Activated CD4-positive, CD25-positive, alpha-beta regulatory T cell treated with anti-CD3 and anti-CD28 coated beads, Interleukin-2, amount 50 U/mL, for 72 hours (primary cell): ENCODE measurements around the gene ZNF407.

Experiments used
- DNase-seq: peaks from one replicate; pipeline ENCODE4 v3.0.0; 2021

The ZNF407 gene

DNA sequence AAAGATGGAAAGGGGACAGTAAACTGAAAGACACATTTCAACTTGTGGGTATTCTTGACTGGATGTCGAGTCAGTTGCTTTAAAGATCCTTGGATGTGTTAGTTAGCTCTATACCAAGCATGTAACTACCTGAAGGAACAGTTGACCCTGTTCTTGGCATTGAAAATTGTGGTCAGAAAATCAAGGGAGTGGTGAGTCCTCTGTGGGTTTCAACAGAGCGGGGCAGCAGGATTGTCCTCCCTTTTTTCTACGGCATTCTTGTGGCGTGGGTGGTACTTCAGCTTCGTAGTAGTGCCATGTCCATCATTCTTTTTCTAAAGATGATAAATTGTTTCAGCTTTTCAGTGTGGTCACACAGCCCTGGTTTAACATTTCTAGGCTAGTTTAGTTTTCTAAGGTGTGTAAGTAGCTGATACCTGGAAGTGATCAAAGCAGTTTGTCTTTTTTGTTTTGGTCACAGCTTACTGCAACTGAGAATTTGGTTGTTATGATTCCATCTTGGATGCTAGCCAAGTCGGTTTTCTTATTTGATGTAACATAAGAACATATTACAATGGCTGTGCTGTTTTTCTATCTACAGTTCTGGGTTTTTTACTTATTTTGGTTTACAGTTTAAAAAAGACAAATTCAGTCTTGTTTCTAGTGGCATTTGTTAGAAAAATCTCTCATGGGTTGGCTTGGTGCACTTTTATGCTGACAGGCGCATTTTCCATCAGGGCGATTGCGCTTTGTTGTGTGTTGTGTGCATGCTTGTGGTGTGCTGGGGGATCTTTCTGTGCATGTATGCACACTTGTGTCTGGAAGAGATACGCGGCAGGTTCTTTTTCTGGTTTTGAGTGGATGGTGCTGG, 84.7 kb downstream of the ZNF407 start:
- no peak for DNase-seq

DNA sequence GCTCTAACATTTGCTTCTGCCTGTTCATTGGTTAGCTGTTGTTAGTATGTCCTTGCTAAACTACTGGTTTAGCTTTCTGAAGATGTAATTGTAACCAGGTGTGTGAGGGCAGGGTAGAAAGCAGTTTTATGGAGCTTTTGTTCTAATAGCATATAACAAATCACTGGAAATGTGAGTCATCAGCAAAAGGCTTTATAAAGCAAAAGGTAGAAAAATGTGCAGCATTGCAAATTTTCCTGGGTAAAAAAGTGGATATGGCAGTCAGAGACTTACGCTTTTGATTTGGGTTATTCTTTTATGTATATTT, 85.3 kb downstream of the ZNF407 start:
- DNase-seq: no peak

GRCh38 chr18:74683573-74683972, 85.9 kb downstream of the ZNF407 start:
- no peak for DNase-seq

GRCh38 chr18:74689251-74689650, 91.6 kb downstream of the ZNF407 start:
- DNase-seq: no peak

GRCh38 chr18:74692367-74693013, 94.8 kb downstream of the ZNF407 start:
- no peak for DNase-seq

GRCh38 chr18:74694436-74694835, 96.8 kb downstream of the ZNF407 start:
- DNase-seq: no peak

DNA sequence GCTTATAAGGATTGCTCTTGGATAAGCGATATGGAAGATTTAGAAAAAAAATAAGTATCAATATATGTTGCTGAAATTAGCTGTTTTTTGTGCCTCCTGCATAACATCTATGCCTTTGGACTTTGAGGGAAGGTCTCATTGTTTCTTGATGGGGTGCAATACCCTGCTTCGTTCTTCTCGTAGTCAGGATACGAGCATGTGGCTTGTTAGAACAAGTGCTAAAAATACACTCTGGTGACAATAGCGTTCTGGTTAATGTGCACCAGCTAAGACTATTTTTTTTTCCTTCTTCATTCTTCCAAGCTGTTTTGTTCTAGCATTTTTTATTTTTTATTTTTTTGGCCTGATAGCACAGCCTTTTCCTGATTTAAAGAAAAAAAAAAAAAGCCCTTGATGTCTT, 97.5 kb downstream of the ZNF407 start:
- no peak for DNase-seq

GRCh38 chr18:74698881-74699280, 101.2 kb downstream of the ZNF407 start:
- DNase-seq: no peak

GRCh38 chr18:74699455-74699854, 101.8 kb downstream of the ZNF407 start:
- no peak for DNase-seq

DNA sequence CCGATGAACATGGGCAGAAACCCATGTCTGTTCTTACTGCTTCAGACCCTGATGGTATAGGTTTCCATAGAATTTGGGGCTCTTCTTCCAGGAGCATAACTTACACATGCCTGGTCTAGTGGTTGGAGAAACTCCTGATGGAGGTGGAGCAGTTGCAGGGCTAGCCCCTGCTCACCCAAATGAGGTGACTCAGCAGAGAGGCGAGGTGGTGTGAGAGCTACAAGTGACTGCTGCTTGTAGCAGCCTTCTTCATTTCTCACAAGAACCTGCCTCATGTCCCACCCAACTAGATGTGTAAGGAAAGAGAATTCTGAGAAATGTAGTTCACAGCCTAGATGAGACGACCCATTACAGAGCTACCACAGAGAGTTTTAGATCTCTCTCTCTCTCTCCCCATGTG, 105.3 kb downstream of the ZNF407 start:
- DNase-seq: no peak

DNA sequence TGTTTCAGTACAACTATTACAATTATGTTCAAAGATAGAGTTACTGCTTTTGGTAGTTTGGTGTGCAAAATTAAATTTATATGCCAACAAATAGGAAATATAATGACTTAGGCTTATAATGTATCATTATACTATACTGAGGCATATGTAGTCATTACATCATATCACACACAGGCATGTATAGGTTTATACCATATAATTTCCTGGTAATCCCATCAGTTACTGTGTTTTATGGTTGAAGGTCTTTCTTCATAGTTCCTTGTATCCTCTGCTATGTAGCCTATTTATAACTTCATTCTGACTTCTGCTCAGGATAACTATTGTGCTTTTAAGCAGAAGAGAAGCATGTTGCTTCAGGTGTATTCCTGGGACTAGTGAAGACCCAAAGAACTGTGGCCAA, 110.5 kb downstream of the ZNF407 start:
- DNase-seq: no peak

- no peak for DNase-seq
Observed at GRCh38 chr18:74709452-74709851, 111.8 kb downstream of the ZNF407 start.

DNA sequence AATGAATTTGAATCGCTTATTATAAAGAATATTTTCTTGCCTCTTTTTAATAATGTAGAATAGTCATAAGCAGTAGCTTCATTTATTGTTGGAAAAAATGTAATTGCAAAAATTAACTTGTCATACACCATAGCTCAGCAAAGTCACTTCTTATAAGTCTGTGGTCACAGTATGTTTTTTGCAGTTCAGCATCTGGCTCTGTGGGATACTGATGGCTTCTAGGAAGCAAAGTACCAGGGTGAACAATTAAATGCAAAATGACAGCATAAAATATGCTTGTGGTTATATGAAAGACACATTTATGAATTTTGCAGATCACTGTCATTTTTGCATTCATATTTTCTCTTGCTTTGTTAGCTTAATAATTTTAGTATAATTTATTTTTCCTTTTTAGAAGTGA, 116.5 kb downstream of the ZNF407 start:
- DNase-seq: no peak

DNA sequence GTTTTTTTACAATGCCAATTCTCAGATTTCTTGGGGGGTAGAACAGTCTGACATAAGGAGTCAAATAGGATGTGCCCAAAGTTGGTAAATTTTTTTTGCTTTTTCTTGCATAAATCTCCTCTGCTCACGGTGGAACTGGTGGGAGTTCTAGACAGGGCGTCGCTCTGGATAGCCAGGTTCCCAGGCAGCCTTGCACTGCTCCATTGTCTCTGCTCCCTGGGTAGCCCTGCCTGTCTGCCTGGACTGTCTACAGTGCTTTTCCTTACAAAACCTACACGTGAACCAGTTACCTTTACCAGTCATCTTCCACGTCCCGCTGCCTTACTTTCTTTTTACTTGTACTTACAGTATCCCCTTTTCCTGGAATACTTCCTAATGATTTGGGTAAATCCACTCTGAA, 117.1 kb downstream of the ZNF407 start:
- no peak for DNase-seq

DNA sequence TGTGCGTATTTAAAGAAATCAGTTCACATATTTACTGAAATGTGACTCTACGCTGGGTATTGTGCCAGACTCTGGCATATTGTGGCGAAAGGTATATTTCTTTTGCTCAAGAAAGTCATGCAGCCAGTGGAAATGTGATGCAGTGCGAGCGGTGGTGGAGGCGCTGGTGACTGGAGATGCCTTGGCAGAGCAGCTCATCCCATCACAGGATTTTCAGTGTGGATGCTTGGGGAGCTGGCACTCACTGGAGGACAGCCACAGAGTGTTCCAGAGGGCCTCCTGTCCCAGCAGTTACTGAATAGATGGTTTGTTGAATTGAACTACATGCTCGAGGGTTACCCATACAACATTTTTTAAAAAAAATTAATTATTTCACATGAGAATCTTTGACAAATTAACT, 117.6 kb downstream of the ZNF407 start:
- no peak for DNase-seq

- no peak for DNase-seq
Observed at GRCh38 chr18:74715865-74716712, 118.4 kb downstream of the ZNF407 start.

GRCh38 chr18:74718312-74718711, 120.6 kb downstream of the ZNF407 start:
- no peak for DNase-seq

DNA sequence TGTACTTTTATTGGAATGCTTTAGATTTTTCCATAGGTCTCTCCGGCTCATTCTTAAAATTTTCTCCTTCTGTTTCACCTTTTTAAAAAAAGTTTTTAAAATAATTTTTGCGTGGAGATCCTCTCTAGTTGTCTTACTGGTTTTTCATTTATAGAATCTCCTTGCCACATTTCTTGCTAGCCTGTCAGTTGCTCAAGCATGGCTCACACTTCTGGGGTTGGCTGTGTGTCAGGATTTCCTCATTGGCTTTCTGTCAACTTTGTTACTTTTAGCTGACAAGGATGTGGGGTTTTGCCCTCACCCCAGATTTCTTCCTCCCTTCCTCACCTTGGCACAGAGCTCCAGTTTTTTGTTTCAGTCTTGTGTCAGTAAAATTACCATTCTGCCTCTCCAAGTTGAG, 124.6 kb downstream of the ZNF407 start:
- no peak for DNase-seq

GRCh38 chr18:74724186-74724585, 126.5 kb downstream of the ZNF407 start:
- DNase-seq: no peak

DNA sequence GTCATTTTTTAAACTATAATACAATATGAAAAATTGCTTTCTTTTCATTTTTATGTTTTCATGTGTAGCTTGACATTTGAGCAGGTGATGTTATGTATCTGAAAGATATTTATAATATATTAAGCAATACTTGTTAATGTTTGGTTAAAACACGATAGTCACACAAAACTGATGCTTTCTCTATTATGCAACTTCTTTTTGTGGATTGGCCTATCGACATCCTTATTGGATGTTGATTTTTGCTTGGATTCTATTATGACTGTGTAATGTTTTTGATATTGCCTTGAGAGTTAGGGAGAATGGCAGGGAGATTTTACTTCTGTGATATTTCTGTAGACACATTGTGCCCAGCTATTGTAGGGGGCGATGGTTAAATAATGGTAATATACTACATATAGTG, 128.0 kb downstream of the ZNF407 start:
- DNase-seq: no peak

GRCh38 chr18:74728586-74728985, 130.9 kb downstream of the ZNF407 start:
- no peak for DNase-seq

- DNase-seq: no peak
Observed at GRCh38 chr18:74731097-74731496, 133.4 kb downstream of the ZNF407 start.

DNA sequence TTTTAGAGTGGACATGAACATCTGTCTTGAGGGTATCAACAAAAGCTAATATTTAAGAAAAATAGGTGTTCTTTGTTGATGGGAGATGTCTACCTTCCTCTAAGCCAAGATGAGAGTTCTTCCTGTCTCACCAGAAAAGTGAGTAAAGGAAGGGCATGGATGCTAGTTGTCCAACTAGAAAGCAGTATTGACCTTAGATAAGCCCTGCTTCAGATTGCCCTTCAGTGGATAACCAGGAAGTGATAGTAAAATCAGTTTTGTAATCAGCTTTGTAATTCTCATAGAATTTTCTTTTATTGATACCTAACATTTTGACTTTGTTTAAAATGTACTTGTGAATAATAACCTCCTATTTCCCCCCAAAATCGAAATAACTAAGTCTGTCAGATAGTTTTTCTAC, 134.7 kb downstream of the ZNF407 start:
- DNase-seq: no peak

- DNase-seq: no peak
Observed at GRCh38 chr18:74733598-74733997, 135.9 kb downstream of the ZNF407 start.
